SK-N-SH (cell line): Measurements from ENCODE around the gene ROR2. TPM values are rescaled to one million over a fixed set of nuclear protein-coding genes. Genes with fewer than 3 reads are reported as not detected.

Experiments used
- CTCF ChIA-PET: fragments of 300-600, 350-600 bp; formaldehyde crosslinking; extraction: SDS; loops from one replicate; lab custom pipeline; 2021; lab: Yijun Ruan, JAX
- POLR2A ChIA-PET: fragments of 350-600 bp; sonication (Branson Sonifier 250); formaldehyde crosslinking; extraction: SDS; loops from one replicate; lab custom pipeline; 2020; ENCODE audit warnings: antibody characterized with exemption, inconsistent platforms; lab: Yijun Ruan, JAX
- DNase-seq: peaks from one replicate; pipeline ENCODE4 v3.0.0; 2012
- H2AFZ ChIP-seq: fragments of 200-600 bp; sonication (generic); 2 replicates; pipeline ENCODE4 v1.8.1; 2016; ENCODE audit warnings: antibody characterized with exemption, mild to moderate bottlenecking, low read depth
- H3F3A ChIP-seq: fragments of 200-600 bp; sonication (generic); replicated peaks from 2 replicates; pipeline ENCODE3; 2016; ENCODE audit warnings: antibody characterized with exemption, mild to moderate bottlenecking; ENCODE audit not compliant: insufficient read depth
- H3K27ac ChIP-seq, 2 experiments: fragments of 200-500 bp in 1 of 2; fragments of 200-600 bp in 1 of 2; sonication (Bioruptor generic) in 1 of 2; sonication (generic), shearing (Covaris generic) in 1 of 2; 2 replicates each; pipeline versions ENCODE4 v1.5.1 to v1.6.1; 2014 to 2016; ENCODE audit warnings: low read depth in 2 of 2, inconsistent platforms in 1 of 2, low read length in 1 of 2, mild to moderate bottlenecking in 1 of 2, mixed read lengths in 1 of 2
- H3K27me3 ChIP-seq: fragments of 200-600 bp; sonication (generic), shearing (Covaris generic); 2 replicates; pipeline ENCODE4 v1.6.1; 2016; ENCODE audit warnings: mixed run types; ENCODE audit not compliant: insufficient read depth
- H3K36me3 ChIP-seq, 2 experiments: fragments of 200-500 bp in 1 of 2; fragments of 200-600 bp in 1 of 2; sonication (Bioruptor generic) in 1 of 2; sonication (generic) in 1 of 2; replicated peaks in 1 of 2; 2 replicates each; pipeline versions ENCODE3 to v1.5.1; 2014 to 2016; ENCODE audit warnings: low read length in 1 of 2, mild to moderate bottlenecking in 1 of 2; ENCODE audit not compliant: insufficient read depth in 2 of 2, control insufficient read depth in 1 of 2
- H3K4me1 ChIP-seq, 2 experiments: fragments of 200-500 bp in 1 of 2; fragments of 200-600 bp in 1 of 2; sonication (Bioruptor generic) in 1 of 2; sonication (generic), shearing (Covaris generic) in 1 of 2; 2 replicates each; pipeline versions ENCODE4 v1.5.1 to v1.6.1; 2014 to 2016; ENCODE audit warnings: low read depth in 1 of 2, low read length in 1 of 2, mixed run types in 1 of 2; ENCODE audit not compliant: insufficient read depth in 2 of 2, control insufficient read depth in 1 of 2
- H3K4me2 ChIP-seq: fragments of 200-600 bp; sonication (generic), shearing (Covaris generic); 2 replicates; pipeline ENCODE4 v1.6.1; 2017; ENCODE audit warnings: mixed run types
- H3K4me3 ChIP-seq, 2 experiments: fragments of 200-500 bp in 1 of 2; fragments of 200-600 bp in 1 of 2; sonication (Bioruptor generic) in 1 of 2; sonication (generic), shearing (Covaris generic) in 1 of 2; 2 replicates each; pipeline versions ENCODE4 v1.5.1 to v1.8.1; 2014 to 2016; ENCODE audit warnings: low read depth in 2 of 2, inconsistent platforms in 1 of 2, low read length in 1 of 2, mild to moderate bottlenecking in 1 of 2, mixed read lengths in 1 of 2, moderate library complexity in 1 of 2
- H3K79me2 ChIP-seq: fragments of 200-600 bp; sonication (generic); 2 replicates; pipeline ENCODE4 v1.8.1; 2017; ENCODE audit warnings: mild to moderate bottlenecking; ENCODE audit not compliant: insufficient read depth
- H3K9ac ChIP-seq: fragments of 200-600 bp; sonication (generic); 2 replicates; pipeline ENCODE4 v1.6.1; 2017; ENCODE audit warnings: mixed run types
- H3K9me2 ChIP-seq: fragments of 200-600 bp; sonication (generic); 2 replicates; pipeline ENCODE4 v1.6.1; 2017; ENCODE audit warnings: mixed run types
- H3K9me3 ChIP-seq: fragments of 200-600 bp; sonication (generic); 2 replicates; pipeline ENCODE4 v1.6.1; 2017; ENCODE audit warnings: mixed run types, mild to moderate bottlenecking, moderate library complexity
- H4K20me1 ChIP-seq: fragments of 200-600 bp; sonication (generic); 2 replicates; pipeline ENCODE4 v1.6.1; 2017; ENCODE audit warnings: mild to moderate bottlenecking, mixed run types; ENCODE audit not compliant: insufficient read depth
- CHD2 ChIP-seq: fragments of 150-350 bp; IDR thresholded peaks from 2 replicates; pipeline ENCODE4 v1.6.1; 2018; ENCODE audit warnings: low read length; ENCODE audit not compliant: partially characterized antibody
- ELF1 ChIP-seq: IDR thresholded peaks from 2 replicates; pipeline ENCODE4 v1.4.0; 2012
- EP300 ChIP-seq, 2 experiments: IDR thresholded peaks; 2 replicates each; pipeline versions ENCODE4 v1.4.0 to v1.6.1; 2012; ENCODE audit warnings: borderline replicate concordance in 1 of 2, low read depth in 1 of 2, low read length in 1 of 2
- FOXJ3 ChIP-seq: sonication (generic); formaldehyde crosslinking; IDR thresholded peaks from 2 replicates; pipeline ENCODE4 v1.5.1; 2020; ENCODE audit warnings: mild to moderate bottlenecking, missing genetic modification reagents
- GATA2 ChIP-seq: sonication (generic); formaldehyde crosslinking; IDR thresholded peaks from 2 replicates; pipeline ENCODE4 v1.5.0; 2020; ENCODE audit warnings: mild to moderate bottlenecking, missing genetic modification reagents
- MEF2A ChIP-seq: IDR thresholded peaks from 2 replicates; pipeline ENCODE4 v1.4.0; 2012; ENCODE audit warnings: low read depth, borderline replicate concordance
- MXI1 ChIP-seq: IDR thresholded peaks from 2 replicates; pipeline ENCODE4 v1.6.1; 2012; ENCODE audit warnings: mild to moderate bottlenecking, low read depth, low read length, improper control_type of control experiment
- NRF1 ChIP-seq: IDR thresholded peaks from 2 replicates; pipeline ENCODE4 v1.6.1; 2012; ENCODE audit warnings: low read depth, mild to moderate bottlenecking, low read length
- POLR2AphosphoS5 ChIP-seq: IDR thresholded peaks from 2 replicates; pipeline ENCODE4 v1.6.1; 2012; ENCODE audit warnings: low read depth, low read length
- RCOR1 ChIP-seq: fragments of 150-350 bp; IDR thresholded peaks from 2 replicates; pipeline ENCODE4 v1.6.1; 2017; ENCODE audit warnings: antibody characterized with exemption, low read length
- SIN3A ChIP-seq: IDR thresholded peaks from 2 replicates; pipeline ENCODE4 v1.6.1; 2012; ENCODE audit warnings: low read depth, mild to moderate bottlenecking, low read length, moderate library complexity, borderline replicate concordance
- SMC3 ChIP-seq: IDR thresholded peaks from 2 replicates; pipeline ENCODE4 v1.6.1; 2012; ENCODE audit warnings: low read depth, low read length, improper control_type of control experiment
- YY1 ChIP-seq: IDR thresholded peaks from 2 replicates; pipeline ENCODE4 v1.4.0; 2012; ENCODE audit warnings: low read depth, mild to moderate bottlenecking
- WGBS: methylation state at CpG from one replicate; pipeline ENCODE4 v1.1.6; 2017; ENCODE audit warnings: low lambda C conversion rate; 5-methylcytosine and 5-hydroxymethylcytosine counted together
- polyA plus RNA-seq, 3 experiments: library from polyadenylated mRNA; depleted of rRNA; stranded (reverse); fragments of >200 nt; gene quantifications; 2 replicates each; pipeline ENCODE4 v1.2.3, GENCODE V29; 2012
- TF ChIP-seq, protein P1 (sequence below): IDR thresholded peaks from 2 replicates; pipeline ENCODE4 v1.4.0; 2012; ENCODE audit warnings: low read depth, borderline replicate concordance
- TF ChIP-seq, protein P2 (sequence below): fragments of 150-350 bp; IDR thresholded peaks from 2 replicates; pipeline ENCODE4 v1.6.1; 2017; ENCODE audit warnings: antibody characterized with exemption, low read length, low read depth, borderline replicate concordance

ROR2 gene
- polyA plus RNA-seq, 1 of the 3 experiments (the other 2 are of a cell fraction): 0.43 TPM

GRCh38 chr9:91994422-91994821, 44.4 kb upstream of the ROR2 start:
- H3K36me3 ChIP-seq: no peaks in the 10 kb centered on the region
- no peaks in the 10 kb centered on the region for H3F3A ChIP-seq
- no peak overlapping the region for H3K4me3 ChIP-seq
- H3K9me2 ChIP-seq: no peaks in the 10 kb centered on the region
- H2AFZ ChIP-seq: no peak overlapping the region
- 22% methylated on average over 4 of the region's 4 CpGs for WGBS
- no peak for DNase-seq
- H3K9me3 ChIP-seq: no peaks in the 10 kb centered on the region
- no peak overlapping the region for H3K4me2 ChIP-seq
- H3K27ac ChIP-seq: no peak overlapping the region
- H4K20me1 ChIP-seq: no peaks in the 10 kb centered on the region
- POLR2A ChIA-PET: no interaction called here
- no peaks in the 10 kb centered on the region; the same call in 1 of the 2 replicates for H3K27me3 ChIP-seq
- no peaks in the 10 kb centered on the region for H3K79me2 ChIP-seq
- CTCF ChIA-PET: no interaction called here
- TF ChIP-seq GATA2 (CRISPR knock-in tag) (peak; percentile 34; the same call in 1 of the 2 replicates), SMC3 (no peak)
- peaks cover 0 to 7% of the 10 kb centered on the region in 2 experiments; a peak in 1 of 4 replicates for H3K4me1 ChIP-seq
- no peak overlapping the region for H3K9ac ChIP-seq

- H3K4me1 ChIP-seq: peaks cover 0 to 7% of the 10 kb centered on the region in 2 experiments; a peak in 1 of 4 replicates
- TF ChIP-seq POLR2AphosphoS5 (no peak), MXI1 (no peak; the same call in 1 of the 2 replicates), FOXJ3 (CRISPR knock-in tag) (no peak), RCOR1 (peak; percentile 46; the same call in 1 of the 2 replicates), MEF2A (no peak), SMC3 (no peak), EP300 (IDR thresholded peaks at IDR 0.05; ENCODE audit: borderline replicate concordance in 1 of 2, low read depth in 1 of 2, low read length in 1 of 2) (peak in 1 of 2 experiments; percentile 34; a peak in 1 of 4 replicates), ELF1 (no peak)
- no peaks in the 10 kb centered on the region for H3K27me3 ChIP-seq
- H4K20me1 ChIP-seq: no peaks in the 10 kb centered on the region
- CTCF ChIA-PET: interaction anchor here (1.3 to 2.3 kb wide), 3 partner anchors 13 to 234 kb away, joined by 7 read pairs; no protein-coding TSS in a partner anchor
- H3K4me3 ChIP-seq: no peak overlapping the region
- peak; percentile 53 for DNase-seq
- H3F3A ChIP-seq: no peaks in the 10 kb centered on the region
- peak overlapping the region in 1 of 2 experiments; percentile 39; a peak in 2 of 4 replicates for H3K27ac ChIP-seq
- WGBS: 41% methylated on average over 12 of the region's 12 CpGs
- H3K4me2 ChIP-seq: no peak overlapping the region
- POLR2A ChIA-PET: no interaction called here
- H3K79me2 ChIP-seq: no peaks in the 10 kb centered on the region
- H3K36me3 ChIP-seq: no peaks in the 10 kb centered on the region
- H3K9me2 ChIP-seq: no peaks in the 10 kb centered on the region
- no peak overlapping the region for H2AFZ ChIP-seq
- no peaks in the 10 kb centered on the region for H3K9me3 ChIP-seq
- H3K9ac ChIP-seq: no peak overlapping the region
Measured at GRCh38 chr9:91992461-91993041, 42.5 kb upstream of the ROR2 start.

DNA sequence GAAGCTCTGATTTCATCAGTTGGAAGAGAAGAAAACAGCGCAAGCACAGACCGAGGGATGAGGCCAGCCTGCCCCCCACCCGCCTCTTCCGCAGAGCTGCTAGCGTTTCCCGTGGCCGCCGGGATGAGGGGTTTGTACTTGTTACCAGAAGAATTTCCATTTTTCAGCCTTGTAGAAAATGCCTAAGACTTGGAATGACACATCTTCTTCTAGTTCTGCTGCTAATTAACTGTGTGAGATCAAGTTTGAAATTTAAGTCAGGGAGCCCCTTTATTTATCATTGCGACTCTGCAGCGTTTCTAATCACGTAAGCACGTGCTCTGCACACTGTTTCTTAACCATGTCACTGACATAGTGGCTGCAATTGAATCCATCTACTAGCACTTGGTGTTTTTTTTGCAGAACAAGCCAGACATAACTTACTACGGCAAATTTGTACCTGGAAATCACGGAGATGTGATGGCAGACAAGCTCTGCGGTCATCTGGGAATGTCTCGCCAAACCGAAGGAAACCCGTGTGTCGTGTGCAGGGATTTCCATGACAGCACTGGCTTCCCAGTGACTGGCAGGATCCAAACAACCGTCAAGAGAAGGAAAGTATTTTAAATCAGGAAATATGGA, 41.8 kb upstream of the ROR2 start:
- H3K9ac ChIP-seq: no peak overlapping the region
- no peaks in the 10 kb centered on the region for H4K20me1 ChIP-seq
- 63% methylated on average over 20 of the region's 20 CpGs for WGBS
- H3K27ac ChIP-seq: peak overlapping the region in 1 of 2 experiments; percentile 39; a peak in 2 of 4 replicates
- H3K9me2 ChIP-seq: no peaks in the 10 kb centered on the region
- no peaks in the 10 kb centered on the region for H3F3A ChIP-seq
- no peak overlapping the region for H3K4me2 ChIP-seq
- CTCF ChIA-PET: interaction anchor here (0.6 to 2.3 kb wide), 4 partner anchors 13 to 1042 kb away, joined by 3 to 7 read pairs (median 7); no protein-coding TSS in a partner anchor
- H3K27me3 ChIP-seq: no peaks in the 10 kb centered on the region
- H2AFZ ChIP-seq: no peak overlapping the region
- DNase-seq: no peak
- no peaks in the 10 kb centered on the region for H3K36me3 ChIP-seq
- H3K4me1 ChIP-seq: peaks cover 0 to 7% of the 10 kb centered on the region in 2 experiments; a peak in 1 of 4 replicates
- POLR2A ChIA-PET: no interaction called here
- TF ChIP-seq EP300 (IDR thresholded peaks at IDR 0.05; ENCODE audit: borderline replicate concordance in 1 of 2, low read depth in 1 of 2, low read length in 1 of 2): no peak
- no peak for TF ChIP-seq SMC3
- no peak for TF ChIP-seq GATA2 (CRISPR knock-in tag)
- no peak for TF ChIP-seq CHD2
- TF ChIP-seq POLR2AphosphoS5: no peak
- no peak for TF ChIP-seq SIN3A
- no peak for TF ChIP-seq FOXJ3 (CRISPR knock-in tag)
- no peak for TF ChIP-seq NRF1
- TF ChIP-seq, protein P1, sequence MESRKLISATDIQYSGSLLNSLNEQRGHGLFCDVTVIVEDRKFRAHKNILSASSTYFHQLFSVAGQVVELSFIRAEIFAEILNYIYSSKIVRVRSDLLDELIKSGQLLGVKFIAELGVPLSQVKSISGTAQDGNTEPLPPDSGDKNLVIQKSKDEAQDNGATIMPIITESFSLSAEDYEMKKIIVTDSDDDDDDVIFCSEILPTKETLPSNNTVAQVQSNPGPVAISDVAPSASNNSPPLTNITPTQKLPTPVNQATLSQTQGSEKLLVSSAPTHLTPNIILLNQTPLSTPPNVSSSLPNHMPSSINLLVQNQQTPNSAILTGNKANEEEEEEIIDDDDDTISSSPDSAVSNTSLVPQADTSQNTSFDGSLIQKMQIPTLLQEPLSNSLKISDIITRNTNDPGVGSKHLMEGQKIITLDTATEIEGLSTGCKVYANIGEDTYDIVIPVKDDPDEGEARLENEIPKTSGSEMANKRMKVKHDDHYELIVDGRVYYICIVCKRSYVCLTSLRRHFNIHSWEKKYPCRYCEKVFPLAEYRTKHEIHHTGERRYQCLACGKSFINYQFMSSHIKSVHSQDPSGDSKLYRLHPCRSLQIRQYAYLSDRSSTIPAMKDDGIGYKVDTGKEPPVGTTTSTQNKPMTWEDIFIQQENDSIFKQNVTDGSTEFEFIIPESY: no peak
- TF ChIP-seq, protein P2, sequence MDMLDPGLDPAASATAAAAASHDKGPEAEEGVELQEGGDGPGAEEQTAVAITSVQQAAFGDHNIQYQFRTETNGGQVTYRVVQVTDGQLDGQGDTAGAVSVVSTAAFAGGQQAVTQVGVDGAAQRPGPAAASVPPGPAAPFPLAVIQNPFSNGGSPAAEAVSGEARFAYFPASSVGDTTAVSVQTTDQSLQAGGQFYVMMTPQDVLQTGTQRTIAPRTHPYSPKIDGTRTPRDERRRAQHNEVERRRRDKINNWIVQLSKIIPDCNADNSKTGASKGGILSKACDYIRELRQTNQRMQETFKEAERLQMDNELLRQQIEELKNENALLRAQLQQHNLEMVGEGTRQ: no peak
- no peak for TF ChIP-seq YY1
- no peak for TF ChIP-seq MXI1
- H3K9me3 ChIP-seq: no peaks in the 10 kb centered on the region
- H3K79me2 ChIP-seq: no peaks in the 10 kb centered on the region
- H3K4me3 ChIP-seq: no peak overlapping the region
